GM10266 (cell line): ENCODE data around the gene CFAP58.
A peak's percentile ranks its signal among the peaks of the same experiment; 100 is the strongest.

Source experiments
- DNase-seq: peaks from one replicate; pipeline ENCODE4 v3.0.0; 2012; ENCODE audit errors: extremely low spot score
- TF ChIP-seq, protein P1 (sequence below): IDR thresholded peaks from 2 replicates; pipeline ENCODE4 v1.5.1; 2012; ENCODE audit warnings: mild to moderate bottlenecking, low read depth; ENCODE audit not compliant: control insufficient read depth, insufficient read depth; ENCODE audit errors: missing control alignments

Gene CFAP58

GRCh38 chr10:104424719-104425118, 71.1 kb downstream of the CFAP58 start:
- peak; percentile 11 for DNase-seq
- TF ChIP-seq, protein P1, sequence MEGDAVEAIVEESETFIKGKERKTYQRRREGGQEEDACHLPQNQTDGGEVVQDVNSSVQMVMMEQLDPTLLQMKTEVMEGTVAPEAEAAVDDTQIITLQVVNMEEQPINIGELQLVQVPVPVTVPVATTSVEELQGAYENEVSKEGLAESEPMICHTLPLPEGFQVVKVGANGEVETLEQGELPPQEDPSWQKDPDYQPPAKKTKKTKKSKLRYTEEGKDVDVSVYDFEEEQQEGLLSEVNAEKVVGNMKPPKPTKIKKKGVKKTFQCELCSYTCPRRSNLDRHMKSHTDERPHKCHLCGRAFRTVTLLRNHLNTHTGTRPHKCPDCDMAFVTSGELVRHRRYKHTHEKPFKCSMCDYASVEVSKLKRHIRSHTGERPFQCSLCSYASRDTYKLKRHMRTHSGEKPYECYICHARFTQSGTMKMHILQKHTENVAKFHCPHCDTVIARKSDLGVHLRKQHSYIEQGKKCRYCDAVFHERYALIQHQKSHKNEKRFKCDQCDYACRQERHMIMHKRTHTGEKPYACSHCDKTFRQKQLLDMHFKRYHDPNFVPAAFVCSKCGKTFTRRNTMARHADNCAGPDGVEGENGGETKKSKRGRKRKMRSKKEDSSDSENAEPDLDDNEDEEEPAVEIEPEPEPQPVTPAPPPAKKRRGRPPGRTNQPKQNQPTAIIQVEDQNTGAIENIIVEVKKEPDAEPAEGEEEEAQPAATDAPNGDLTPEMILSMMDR: no peak

GRCh38 chr10:104427989-104428388, 74.4 kb downstream of the CFAP58 start:
- DNase-seq: no peak
- TF ChIP-seq, protein P1: no peak

DNA sequence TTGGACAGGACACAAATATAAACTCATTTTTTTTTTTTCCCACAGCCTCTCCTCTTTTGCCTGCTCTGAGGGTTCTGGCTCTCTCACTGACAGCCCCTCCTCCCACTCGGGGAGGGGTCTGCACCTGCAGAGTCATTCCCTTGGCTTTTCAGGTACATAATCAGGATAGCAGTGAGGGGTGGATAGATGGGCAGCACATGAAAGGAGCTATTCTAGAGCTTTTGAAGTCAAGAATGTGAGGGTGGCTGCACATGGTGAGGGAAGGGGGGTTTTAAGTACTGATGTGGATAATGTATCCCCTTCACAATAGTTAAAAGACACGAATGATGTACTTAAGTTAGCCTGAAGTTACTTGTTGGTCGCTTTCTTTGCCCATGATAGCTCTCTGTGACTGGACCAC, 76.2 kb downstream of the CFAP58 start:
- no peak for DNase-seq
- TF ChIP-seq, protein P1: no peak

DNA sequence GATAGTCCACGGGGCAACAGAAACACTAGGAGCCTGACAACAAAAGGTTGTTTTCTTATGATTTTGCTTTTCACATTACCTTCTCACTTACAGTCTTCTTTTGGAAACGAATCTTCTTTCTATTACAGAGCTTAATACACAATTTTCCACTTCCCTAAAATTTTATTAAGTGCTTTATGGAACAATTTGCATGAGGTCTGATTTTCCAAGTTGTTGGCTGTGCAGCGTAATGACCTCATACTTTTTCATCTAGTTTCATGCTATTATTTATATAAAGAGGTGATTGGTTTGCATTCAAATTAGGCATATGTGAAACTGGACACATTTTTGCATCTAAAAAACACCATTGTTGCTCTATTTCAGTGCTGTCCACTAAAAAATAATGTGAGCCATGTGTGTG, 76.7 kb downstream of the CFAP58 start:
- DNase-seq: no peak
- TF ChIP-seq, protein P1: no peak

- DNase-seq: no peak
- TF ChIP-seq, protein P1: no peak
Observed at GRCh38 chr10:104433669-104434068, 80.0 kb downstream of the CFAP58 start.

DNA sequence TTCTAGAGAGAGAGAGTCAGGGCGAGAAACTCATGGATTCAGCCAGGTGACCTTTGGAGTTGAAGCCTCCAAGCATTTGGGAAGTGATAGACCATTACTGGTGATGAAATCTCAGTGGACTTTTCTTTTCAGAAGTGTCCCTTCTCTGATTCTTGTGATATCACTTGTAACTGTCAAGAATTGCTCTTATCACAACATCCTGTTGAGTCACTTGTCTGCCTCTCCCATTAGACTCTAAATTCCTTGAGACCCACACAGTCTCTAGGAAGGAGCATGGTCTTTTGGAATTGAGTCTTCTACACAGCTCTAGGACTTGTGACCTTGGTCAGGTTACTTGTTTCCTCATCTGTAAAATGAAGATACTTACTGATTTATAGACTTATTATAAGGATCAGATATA, 81.0 kb downstream of the CFAP58 start:
- no peak for DNase-seq
- TF ChIP-seq, protein P1: no peak

GRCh38 chr10:104435822-104436221, 82.2 kb downstream of the CFAP58 start:
- TF ChIP-seq, protein P1: no peak
- DNase-seq: no peak
